Left renal cortex interstitium (tissue), 4 donors: ENCODE results near the gene JARID2. TPM values are rescaled to one million over a fixed set of nuclear protein-coding genes. Genes with fewer than 3 reads are reported as not detected.
A peak's percentile ranks its signal among the peaks of the same experiment; 100 is the strongest.

Source experiments
- DNase-seq, 4 donors: peaks; one replicate each; pipeline ENCODE4 v3.0.0-alpha.2; 2013; ENCODE audit warnings: low read depth in 4 of 4, low spot score in 2 of 4, missing footprints in 1 of 4
- polyA plus RNA-seq, 4 donors: library from polyadenylated mRNA; unstranded; fragments of 120-200 nt; gene quantifications; one replicate each; pipeline ENCODE4 v1.2.1, GENCODE V29; 2013; ENCODE audit not compliant: insufficient read length in 4 of 4

Gene JARID2
- polyA plus RNA-seq, 4 donors, result 26.1 to 33.0 (median 28.9) TPM

GRCh38 chr6:15246666-15247499 lies 1.0 kb downstream of the JARID2 start:
- no peak for DNase-seq

GRCh38 chr6:15247500-15248450 lies 1.9 kb downstream of the JARID2 start:
- DNase-seq, result no peak

GRCh38 chr6:15248451-15249370 lies 2.8 kb downstream of the JARID2 start:
- peak in 3 of 4 donors; percentile 89 to 96 (median 89) for DNase-seq

GRCh38 chr6:15249371-15250019 lies 3.6 kb downstream of the JARID2 start:
- no peak for DNase-seq

- no peak for DNase-seq
Observed at GRCh38 chr6:15250187-15251168, 4.6 kb downstream of the JARID2 start.

- DNase-seq, result no peak
Observed at GRCh38 chr6:15252195-15252594, 6.3 kb downstream of the JARID2 start.

- DNase-seq, result no peak
Observed at GRCh38 chr6:15253203-15254022, 7.5 kb downstream of the JARID2 start.

- no peak for DNase-seq
Observed at GRCh38 chr6:15254070-15254975, 8.5 kb downstream of the JARID2 start.

- no peak for DNase-seq
Observed at GRCh38 chr6:15255481-15255880, 9.6 kb downstream of the JARID2 start.

GRCh38 chr6:15255909-15256395 lies 10.1 kb downstream of the JARID2 start:
- DNase-seq, result no peak

- DNase-seq, result no peak
Observed at GRCh38 chr6:15256538-15257271, 10.8 kb downstream of the JARID2 start.

- no peak for DNase-seq
Observed at GRCh38 chr6:15257357-15258132, 11.7 kb downstream of the JARID2 start.

GRCh38 chr6:15259766-15260098 lies 13.9 kb downstream of the JARID2 start:
- DNase-seq, result no peak

- no peak for DNase-seq
Observed at GRCh38 chr6:15260099-15260821, 14.4 kb downstream of the JARID2 start.
